Stimulated activated naive CD4-positive, alpha-beta T cell treated with Interleukin-2 at 50 U/mL for 16 hours (primary cell): ENCODE results near the gene GC.
"Not testable (repeated sequence)": the region's sequence is repeated elsewhere in the genome, so short reads cannot be mapped to it uniquely, and the experiment has no call there.

Experiments
- DNase-seq: peaks from one replicate; lab custom pipeline; 2025; lab: John Stamatoyannopoulos, UW

Gene GC

DNA sequence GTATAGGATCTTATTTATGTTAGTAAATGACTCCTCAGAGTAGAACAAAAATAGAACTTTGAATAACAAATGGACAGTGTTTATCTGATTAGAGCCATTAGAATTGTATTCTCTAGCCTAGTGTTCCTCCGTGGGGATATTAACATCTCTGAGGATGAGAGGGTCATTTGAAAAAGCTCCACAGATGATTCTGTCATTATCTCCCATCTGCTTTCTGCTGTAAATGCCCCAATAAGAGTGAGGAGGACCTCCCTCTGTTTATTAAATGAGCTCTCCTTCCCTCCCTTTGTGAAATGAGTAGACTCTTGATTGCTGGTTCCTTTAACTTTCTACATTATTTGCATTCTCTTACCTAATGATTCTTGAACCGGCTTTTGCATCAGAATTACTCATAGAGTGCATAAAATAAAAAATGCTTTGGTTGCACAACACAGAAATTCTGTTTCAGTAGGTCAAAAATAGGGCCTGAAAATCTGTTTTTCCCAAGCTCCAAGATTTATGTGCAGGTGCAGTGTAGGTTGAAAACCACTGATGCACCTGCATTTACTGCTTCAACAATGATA is 18.0 kb downstream of the GC start:
- DNase-seq, result no peak

DNA sequence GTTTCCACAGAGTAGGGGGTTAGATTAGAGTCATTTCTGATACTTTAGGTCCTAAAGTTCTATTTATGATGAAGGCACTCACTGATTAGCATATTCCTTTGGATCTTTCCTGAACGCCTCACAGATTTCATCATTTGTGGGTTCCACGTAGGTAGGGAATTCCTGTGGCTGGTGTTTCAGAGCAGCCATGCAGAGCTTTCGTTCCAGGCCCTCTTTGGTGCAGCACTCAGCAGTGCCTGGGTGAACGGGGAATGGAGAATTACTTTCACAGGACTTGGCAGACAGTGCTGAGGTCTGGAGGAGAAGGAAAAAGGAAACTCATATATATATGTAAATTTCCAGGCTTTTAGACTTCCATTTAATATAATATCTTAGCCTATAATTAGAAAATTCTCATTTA is 18.5 kb downstream of the GC start:
- no peak for DNase-seq

DNA sequence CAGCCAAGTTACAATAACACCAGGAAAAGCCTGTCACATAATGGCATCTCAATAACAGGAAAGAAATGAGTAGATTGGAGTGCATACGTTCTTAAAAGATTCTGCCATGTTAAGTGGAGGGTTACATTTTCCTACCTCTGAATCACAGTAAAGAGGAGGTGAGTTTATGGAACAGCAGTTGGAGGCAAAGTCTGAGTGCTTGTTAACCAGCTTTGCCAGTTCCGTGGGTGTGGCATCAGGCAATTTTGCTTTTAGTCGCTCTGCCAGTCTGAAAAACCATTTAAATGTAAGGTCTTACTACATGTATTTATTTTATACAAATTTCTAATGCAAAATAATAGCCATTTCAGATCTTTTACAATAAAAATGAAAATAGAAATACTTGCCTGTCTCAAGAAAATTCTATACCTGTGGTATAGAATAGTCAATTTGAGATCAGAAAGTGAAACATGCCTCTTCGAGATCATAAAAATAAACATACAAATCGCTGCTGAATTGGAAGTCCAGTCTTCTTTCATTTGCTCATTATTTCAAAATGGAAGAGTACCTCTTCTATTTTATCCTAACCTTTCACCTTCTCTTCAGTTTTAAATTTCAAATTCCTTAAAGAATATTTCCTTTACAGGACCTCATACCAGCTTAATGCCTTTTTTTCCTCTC is 31.4 kb downstream of the GC start:
- DNase-seq, result no peak

DNA sequence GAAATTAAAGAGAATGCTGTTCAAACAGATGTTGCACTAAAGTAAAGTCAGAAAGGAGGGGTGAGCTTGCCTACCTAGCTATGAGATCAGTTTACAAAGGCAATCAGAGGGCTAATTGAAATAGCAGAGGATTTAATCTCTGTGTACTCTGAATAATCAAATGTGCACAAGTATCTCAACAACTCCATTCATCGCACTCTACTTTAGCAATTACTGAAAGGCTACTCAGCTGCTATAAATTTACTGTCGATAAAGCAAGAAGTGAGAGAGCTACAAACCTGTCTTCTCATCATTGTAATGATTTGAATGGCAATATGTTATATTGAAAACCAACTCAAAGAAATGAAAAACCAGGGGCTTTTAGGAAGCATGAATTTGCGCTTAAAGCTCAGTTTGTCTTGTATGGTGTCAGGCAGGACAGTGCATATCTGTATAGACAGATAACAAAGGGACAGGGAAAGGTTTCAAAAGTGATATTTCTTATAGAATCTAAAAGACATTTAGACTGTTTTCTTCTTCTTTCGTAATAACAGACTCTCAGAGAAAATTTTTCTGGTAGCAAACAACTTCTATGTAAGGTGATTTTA is 34.8 kb downstream of the GC start:
- DNase-seq, result no peak

DNA sequence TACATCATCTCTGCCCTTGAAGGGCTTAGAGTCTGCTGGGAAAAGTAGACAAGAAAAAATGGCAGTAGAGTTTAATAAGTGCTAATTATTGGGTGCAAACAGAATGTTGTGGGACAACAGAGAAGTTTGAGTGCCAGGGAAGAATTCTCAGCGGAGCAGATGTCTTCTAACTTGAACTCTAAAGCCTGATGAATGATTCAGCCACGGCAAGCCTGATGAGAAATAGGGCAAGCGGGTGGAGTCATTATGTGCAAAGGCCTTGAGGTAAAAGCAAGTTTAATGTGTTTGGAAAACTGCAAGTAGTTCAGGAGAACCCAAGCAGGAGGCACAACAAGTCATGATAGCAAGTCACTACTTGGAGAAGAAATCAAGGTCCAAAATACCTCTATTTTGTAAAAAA is 37.5 kb downstream of the GC start:
- DNase-seq, result no peak

DNA sequence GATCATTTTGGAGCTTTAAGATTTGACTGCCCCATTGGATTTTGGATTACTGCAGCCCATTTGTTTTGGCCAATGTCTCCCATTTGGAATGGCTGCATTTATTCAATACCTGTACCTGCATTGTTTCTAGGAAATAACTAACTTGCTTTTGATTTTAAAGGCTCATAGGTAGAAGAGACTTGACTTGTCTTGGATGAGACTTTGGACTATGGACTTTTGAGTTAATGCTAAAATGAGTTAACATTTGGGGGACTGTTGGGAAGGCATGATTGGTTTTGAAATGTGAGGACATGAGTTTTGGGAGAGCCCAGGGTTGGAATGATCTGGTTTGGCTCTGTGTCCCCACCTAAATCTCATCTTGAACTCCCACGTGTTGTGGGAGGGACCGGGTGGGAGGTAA is 45.1 kb downstream of the GC start:
- not testable (repeated sequence) for DNase-seq

DNA sequence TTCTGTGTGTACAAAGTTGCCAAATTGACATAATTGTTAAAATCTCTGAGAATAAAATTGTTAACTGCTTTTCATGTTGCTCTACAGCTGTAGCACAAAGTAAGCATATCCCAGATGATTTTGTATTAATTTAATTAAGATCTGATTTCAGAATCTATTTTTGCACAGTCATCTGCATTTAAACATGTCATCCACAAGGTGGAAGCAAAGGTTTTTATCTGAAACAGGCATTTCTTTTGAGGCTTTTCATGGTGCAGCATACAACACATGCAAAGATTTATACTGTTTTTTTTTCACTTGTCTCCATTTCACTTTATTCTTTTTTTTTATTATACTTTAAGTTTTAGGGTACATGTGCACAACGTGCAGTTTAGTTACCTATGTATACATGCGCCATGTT is 51.2 kb downstream of the GC start:
- no peak for DNase-seq

DNA sequence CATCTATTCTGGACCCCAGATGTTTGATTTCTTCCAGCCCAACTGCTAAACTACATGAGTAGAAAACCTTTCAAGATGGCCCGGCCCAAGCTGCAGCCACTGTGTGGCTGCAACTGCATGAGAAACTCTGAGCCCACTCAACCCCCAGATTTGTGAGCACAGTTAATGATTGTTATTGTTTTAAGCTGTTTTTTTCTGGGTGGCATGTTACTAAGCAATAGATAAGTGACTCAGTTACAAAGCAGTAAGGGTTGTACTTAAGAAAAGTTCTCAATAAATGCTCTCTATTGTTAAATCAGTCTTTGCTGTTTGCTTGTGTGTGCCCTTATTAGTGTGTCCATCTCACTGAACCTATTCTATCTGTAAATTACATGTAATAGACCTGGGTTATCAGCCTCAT is 51.8 kb downstream of the GC start:
- no peak for DNase-seq

DNA sequence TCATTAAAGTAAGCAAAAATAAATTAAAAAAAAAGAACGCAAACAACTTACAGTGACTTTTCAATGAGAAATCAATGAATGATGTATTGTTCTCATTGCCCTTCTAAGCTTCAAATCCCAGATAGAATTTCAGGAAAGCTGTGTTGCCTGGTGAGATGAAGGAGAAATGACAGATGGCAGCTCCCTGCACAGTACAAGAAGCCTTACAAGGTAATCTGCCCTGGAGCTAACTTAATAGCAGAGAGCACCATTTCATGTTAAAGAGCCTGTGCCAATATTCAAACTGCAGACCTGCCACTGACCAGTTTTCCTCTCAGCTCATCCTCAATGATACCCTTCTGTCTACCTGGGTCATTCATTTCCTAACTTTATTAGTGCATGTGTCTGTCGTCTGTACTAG is 54.0 kb downstream of the GC start:
- DNase-seq, result no peak

DNA sequence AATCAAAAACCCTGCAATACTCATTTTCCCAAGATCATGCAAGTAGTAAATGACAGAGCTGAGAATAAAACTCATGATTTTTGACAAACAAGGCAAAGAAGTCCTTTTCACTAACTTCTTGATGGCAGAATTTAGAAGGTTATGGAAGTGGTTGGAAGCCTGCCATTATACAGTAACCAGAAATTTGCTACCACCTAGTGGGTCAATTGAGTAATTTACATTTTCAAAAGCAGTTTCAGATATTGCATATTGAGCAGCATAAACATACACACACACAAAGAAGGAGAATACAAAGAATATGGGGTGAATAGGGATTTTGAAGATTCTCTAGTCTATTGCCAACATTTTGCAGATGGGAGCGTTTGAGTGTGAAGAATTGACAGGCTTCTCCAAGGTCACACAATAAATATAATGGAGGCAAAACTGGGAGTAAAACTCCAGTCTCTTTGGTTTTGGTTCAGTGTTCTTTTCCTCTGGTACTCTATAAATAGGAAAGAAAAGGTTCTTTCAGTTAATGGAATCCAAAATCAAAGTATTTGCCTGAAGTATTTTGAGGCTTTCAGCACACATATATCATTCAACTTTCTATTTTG is 70.2 kb downstream of the GC start:
- no peak for DNase-seq

DNA sequence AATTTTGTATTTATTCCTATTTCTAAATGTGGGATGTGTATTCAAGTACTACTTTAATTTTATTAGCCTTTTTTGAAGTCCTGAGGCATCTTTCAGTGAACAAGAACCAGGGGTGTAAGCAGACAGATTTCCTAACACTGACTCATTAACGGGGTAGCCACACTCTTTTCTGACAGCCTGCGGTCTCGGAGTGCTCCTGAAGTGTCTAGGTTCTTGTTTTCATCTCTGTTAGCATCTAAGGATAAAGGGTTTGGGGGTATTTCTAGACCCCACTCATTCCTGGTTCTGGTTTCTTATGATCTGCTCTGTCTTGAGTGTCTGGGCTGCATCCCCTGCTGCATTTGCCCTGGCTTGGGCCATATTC is 71.9 kb downstream of the GC start:
- no peak for DNase-seq

DNA sequence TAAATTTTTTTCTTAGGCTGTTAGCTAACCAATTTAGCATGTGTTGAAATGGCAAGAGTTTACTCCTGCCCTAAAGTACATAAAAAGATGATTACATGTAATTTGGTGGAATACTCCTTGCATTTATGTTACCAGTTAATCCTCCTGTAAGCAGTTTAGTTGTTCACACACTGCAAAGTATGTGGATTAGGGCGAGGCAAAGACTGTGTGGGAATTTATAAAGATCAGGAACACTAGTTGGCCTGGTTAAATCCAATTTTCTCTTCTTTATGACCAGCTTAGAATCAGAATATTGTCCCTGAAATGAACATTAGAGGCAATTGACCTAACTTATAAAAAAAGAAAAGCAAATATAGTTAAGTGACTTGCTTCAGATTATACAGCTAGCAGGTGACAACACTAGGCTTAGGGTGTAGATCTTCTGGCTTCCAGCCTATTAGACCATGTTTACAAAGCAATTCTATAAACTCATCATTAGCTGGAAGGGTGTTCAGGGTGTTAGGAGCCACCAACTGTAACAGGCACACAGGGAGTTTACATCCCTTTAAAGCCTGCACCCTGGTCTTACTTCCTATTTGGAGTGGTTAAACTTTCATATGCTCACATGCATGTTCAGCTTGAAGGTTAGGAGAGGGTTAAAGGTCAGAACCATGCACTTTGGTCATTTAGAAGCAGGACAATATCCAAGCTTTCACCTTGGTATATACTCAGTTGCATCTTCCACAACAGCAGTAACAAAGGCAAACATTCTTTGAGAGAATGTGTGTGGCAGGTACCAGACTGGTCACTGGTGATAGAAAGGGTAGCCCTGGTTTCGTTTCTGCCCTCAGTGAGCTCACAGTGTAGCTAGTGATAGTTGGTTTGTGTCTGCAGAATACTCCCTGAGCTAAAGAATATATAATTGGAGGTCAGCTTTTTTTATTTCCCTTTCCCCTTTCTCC is 72.6 kb downstream of the GC start:
- DNase-seq, result no peak

DNA sequence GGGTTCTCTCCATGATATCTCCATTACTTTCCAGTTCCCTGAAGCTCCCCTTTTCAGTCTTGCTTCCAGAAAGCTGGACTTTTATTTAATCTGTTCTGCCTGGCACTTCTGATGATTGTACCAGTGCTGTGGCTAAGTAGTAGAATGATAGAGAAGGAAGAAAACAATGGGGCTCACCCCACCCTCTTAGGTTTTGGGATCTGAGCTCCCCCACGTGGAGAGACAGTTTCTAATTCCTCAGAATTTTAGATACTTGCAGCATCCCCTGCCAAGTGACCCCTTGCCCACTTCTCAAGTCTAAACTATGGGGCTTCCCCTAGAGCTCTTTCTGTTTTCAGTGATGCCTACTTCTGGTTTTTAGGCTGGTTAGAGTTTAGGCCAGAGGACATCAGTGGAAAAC is 73.9 kb downstream of the GC start:
- DNase-seq, result no peak

DNA sequence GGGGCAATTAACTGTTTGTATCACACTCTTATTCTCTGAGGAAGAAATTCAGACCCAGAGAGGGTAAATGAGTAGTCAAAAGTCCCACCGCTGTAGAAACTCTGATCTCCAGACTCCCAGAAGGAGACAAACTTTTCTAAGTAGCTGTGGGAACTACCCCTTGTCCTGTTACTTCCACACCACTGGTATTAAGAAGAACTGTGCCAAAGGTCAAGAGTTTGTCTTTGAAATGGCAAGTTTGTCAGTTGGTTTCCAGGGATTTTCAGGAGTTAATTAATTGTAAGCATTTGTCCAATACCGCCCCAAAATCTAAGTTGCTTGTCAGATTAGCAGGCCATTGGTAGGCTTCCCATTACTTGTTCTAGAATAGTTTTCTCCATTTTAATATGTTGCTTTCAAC is 85.7 kb downstream of the GC start:
- no peak for DNase-seq

DNA sequence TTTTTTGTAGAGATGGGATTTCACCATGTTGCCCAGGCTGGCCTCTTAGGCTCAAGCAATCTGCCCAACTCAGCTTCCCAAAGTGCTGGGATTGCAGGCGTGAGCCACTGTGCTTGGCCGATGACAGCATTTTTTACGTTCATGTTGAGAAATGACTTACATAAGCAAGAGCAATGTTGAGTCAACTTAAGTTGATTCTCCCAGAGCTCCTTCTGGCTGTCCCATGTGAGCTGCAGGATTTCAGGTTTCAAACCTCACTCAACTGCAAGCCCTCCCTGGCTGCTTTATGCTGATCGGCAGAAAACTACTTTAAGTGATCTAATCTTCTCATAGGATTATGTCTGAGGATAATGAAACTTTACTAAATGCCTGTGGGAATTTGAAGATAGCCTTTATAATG is 86.8 kb downstream of the GC start:
- DNase-seq, result no peak

DNA sequence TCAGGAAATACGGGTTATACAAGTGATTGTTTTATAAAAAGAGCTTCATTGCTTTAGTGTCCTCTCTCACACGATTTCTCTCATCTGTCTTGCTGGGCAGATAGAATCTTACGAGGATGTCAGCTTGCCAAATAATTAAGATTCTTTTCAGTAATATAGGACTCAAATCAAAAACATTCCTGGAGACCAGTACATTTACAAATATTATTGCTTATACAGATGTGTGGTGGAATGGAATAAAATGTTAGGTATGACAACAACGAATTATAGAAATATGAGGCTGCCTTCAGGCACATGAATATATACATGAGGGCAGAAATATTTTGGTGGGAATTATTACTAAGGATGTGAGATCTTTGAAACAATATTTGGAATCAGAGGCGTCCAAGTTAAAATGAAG is 88.9 kb downstream of the GC start:
- DNase-seq, result no peak

DNA sequence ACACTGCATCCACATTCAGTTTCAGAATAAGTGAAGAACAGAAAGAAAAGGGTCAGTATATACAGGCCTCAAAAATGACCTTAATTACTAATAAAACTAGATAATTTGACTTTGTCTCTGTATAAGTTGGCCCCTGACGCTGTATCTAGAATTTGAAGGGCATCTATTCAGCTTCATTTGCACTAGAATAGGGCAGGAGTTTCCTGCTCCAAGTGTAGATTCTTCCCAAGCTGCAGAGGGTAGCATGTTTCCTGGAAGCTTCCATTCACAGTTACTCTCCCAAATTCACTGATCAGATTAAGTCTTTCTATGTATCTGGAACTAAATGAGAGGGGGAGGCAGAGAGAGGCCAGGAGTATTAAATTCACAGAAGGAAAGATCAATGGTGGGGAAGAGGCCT is 90.9 kb downstream of the GC start:
- no peak for DNase-seq

DNA sequence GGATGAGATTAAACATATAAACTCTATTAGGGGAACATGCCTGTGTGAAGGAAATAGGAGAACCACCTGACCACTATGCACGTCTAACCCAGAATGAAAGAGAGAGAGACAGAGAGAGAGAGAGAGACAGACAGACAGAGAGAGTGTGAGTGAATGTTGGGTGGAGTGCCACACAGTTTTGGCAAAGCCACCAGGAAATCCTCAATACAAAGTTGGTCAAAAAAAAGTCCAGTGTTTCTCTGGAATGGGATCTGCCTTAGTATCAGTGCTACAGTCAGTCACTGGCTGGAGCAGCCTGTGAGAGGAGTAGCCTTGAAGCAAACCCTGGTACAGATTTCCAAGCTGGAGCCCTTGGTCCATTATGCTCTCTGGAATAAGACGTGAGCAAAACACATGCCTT is 91.7 kb downstream of the GC start:
- DNase-seq, result no peak
